Measurements from ENCODE around the gene FBXO30.

The FBXO30 gene

GRCh38 chr6:145848541-145848940 lies 33.9 kb upstream of the FBXO30 start:
- Histone ChIP-seq H3K36me3 (no peaks in the 10 kb centered on the region), H3K4me1 (ENCODE audit: control insufficient read depth in 1 of 2, insufficient read depth in 1 of 2, low read depth in 1 of 2, low read length in 1 of 2) (peaks cover 13 to 23% of the 10 kb centered on the region in 2 experiments), H3K27ac (no peak overlapping the region), H3K9me3 (no peaks in the 10 kb centered on the region), H3K27me3 (no peaks in the 10 kb centered on the region), H3K4me3 (ENCODE audit: low read depth in 1 of 2, low read length in 1 of 2) (no peak overlapping the region)
- no peak for TF ChIP-seq CTCF (IDR thresholded peaks at IDR 0.05)

DNA sequence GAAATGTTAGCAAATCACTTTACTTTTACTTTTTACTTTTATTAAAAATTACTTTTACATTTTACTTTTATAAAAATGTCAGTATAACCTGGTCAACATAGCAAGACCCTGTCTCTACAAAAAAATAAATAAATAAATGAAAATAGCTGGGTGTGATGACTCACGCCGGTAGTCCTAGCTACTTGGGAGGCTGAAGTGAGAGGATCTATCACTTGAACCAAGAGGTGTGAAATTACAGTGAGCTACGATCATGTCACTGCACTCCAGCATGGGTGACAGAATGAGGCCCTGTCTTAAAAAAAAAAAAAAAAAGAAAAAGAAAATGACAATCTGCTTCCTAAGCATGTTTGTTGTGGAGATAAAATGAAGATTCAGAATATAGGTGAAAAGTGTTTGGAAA lies 31.0 kb upstream of the FBXO30 start:
- no peak for TF ChIP-seq CTCF (IDR thresholded peaks at IDR 0.05)
- H3K9me3 ChIP-seq, result no peaks in the 10 kb centered on the region
- H3K27ac ChIP-seq, result no peak overlapping the region
- H3K27me3 ChIP-seq, result no peaks in the 10 kb centered on the region
- no peak overlapping the region for H3K4me3 ChIP-seq (ENCODE audit: low read depth in 1 of 2, low read length in 1 of 2)
- peaks cover 20 to 33% of the 10 kb centered on the region in 2 experiments for H3K4me1 ChIP-seq (ENCODE audit: control insufficient read depth in 1 of 2, insufficient read depth in 1 of 2, low read depth in 1 of 2, low read length in 1 of 2)
- H3K36me3 ChIP-seq, result no peaks in the 10 kb centered on the region

DNA sequence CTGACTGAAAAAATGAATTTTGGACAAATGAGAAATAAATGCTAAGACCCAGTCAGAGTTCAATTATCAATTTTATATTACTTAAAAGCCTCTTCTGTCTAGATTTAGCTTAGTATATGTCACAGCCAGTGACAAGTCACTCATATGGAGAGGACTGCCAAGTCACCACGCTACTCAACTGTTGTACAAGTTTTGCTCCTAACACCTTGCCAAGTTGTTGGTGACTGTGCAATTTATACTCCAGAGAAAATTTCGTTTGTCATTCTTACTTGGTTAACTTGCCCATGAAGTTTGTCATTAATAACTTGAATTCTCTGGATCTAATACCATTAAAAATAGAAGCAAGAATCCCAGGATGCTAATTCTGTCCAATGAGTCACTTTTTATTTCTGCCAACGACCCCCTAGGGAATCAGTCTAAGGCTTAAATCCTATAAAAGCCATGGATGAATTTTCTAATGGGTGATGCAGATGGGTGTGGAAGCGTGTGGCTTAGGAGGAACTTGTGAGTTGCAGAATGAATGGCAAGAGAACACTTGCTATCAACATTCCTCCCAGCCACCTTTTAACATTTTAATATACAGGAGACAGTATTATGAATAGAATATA lies 30.4 kb upstream of the FBXO30 start:
- Histone ChIP-seq H3K27me3 (no peaks in the 10 kb centered on the region), H3K27ac (no peak overlapping the region), H3K36me3 (no peaks in the 10 kb centered on the region), H3K4me3 (ENCODE audit: low read depth in 1 of 2, low read length in 1 of 2) (no peak overlapping the region), H3K4me1 (ENCODE audit: control insufficient read depth in 1 of 2, insufficient read depth in 1 of 2, low read depth in 1 of 2, low read length in 1 of 2) (peaks cover 17 to 28% of the 10 kb centered on the region in 2 experiments), H3K9me3 (no peaks in the 10 kb centered on the region)
- no peak for TF ChIP-seq CTCF (IDR thresholded peaks at IDR 0.05)

DNA sequence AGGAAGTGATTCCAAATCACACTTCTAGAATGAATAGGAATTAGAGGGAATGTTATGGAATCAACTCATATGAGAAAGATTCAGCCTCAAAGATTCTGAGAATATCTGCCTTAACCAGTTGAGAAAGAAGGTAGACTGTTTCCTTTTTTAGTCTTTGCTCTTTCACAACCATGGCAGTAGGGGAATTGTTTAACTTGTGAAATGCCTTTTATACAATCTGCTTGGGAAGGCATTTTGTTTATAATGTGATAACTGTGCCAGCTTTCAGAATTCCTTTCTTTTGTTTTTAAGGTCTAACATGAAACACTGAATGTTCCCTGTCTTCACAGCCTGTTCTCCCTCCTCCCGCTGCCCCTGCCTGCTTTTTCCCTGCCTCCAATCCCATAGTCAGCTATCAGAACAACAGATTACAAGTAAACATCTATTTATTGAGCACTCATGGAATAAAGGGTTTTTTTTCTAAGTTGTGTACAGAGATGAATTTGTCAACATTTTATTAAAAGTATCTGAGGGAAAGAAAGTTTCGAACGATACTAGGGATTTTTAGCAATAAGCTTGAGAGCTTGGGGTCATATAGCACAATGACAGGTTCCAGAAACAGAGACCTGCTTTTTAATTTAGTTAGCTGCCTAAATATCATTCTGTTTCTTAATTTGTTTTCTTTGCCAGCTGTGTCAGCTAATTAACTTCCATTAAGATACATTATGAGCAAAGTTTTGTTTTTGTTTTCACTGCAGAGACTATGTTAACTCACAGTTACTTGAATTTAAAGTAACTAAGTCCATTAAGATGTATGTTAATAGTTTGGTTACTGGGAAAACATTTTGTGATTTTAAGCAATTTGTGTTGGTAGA lies 28.3 kb upstream of the FBXO30 start:
- Histone ChIP-seq H3K9me3 (no peaks in the 10 kb centered on the region), H3K27ac (no peak overlapping the region), H3K36me3 (no peaks in the 10 kb centered on the region), H3K4me3 (ENCODE audit: low read depth in 1 of 2, low read length in 1 of 2) (no peak overlapping the region), H3K4me1 (ENCODE audit: control insufficient read depth in 1 of 2, insufficient read depth in 1 of 2, low read depth in 1 of 2, low read length in 1 of 2) (peaks cover 7 to 11% of the 10 kb centered on the region in 2 experiments), H3K27me3 (no peaks in the 10 kb centered on the region)
- no peak for TF ChIP-seq CTCF (IDR thresholded peaks at IDR 0.05)

DNA sequence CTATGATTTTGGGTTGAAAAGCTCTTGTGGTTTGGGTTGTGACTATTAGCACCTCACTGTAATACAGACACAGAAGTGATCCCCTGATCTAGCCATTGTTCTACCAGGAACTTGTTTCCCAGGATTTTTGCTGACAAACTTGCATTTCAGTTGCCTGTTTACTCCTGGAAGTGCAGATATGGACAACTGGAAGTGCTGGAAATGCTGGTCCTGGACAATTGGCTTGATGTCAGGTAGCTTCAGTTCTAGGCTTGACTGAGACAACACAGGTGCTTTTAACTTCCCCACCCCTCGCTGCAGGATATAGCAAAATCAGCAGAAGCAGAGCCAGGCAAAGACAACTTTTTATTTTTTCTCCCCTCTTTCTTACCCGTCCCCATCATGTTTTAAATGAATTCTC lies 27.1 kb upstream of the FBXO30 start:
- H3K9me3 ChIP-seq, result no peaks in the 10 kb centered on the region
- no peak overlapping the region for H3K27ac ChIP-seq
- peaks cover 7 to 11% of the 10 kb centered on the region in 2 experiments for H3K4me1 ChIP-seq (ENCODE audit: control insufficient read depth in 1 of 2, insufficient read depth in 1 of 2, low read depth in 1 of 2, low read length in 1 of 2)
- H3K27me3 ChIP-seq, result no peaks in the 10 kb centered on the region
- no peak for TF ChIP-seq CTCF (IDR thresholded peaks at IDR 0.05)
- no peaks in the 10 kb centered on the region for H3K36me3 ChIP-seq
- no peak overlapping the region for H3K4me3 ChIP-seq (ENCODE audit: low read depth in 1 of 2, low read length in 1 of 2)
